Endothelial cell of umbilical vein (primary cell): ENCODE results near the gene GRIN2D. TPM values are rescaled to one million over a fixed set of nuclear protein-coding genes. Genes with fewer than 3 reads are reported as not detected.

Experiments used
- BruUV-seq: library from RNA; stranded (reverse); fragments of 400-500 nt; replicated peaks from 2 replicates; lab custom pipeline; 2021; lab: Mats Ljungman, UMichigan
- CTCF ChIA-PET: fragments of 300-600, 350-600 bp; sonication (Branson Sonifier 250); formaldehyde crosslinking; loops from one replicate; lab custom pipeline; 2021; ENCODE audit warnings: antibody characterized with exemption, inconsistent platforms; lab: Charles Lee
- POLR2A ChIA-PET: fragments of 300-600, 350-600 bp; sonication (Branson Sonifier 250); formaldehyde crosslinking; loops from one replicate; lab custom pipeline; 2021; ENCODE audit warnings: antibody characterized with exemption, inconsistent platforms; lab: Charles Lee
- DNase-seq: peaks from one replicate; pipeline ENCODE4 v3.0.0-alpha.2; 2011; ENCODE audit warnings: low read depth, low spot score
- FAIRE-seq: peaks from 2 replicates; lab custom pipeline; 2011; peaks lifted over from hg19 to GRCh38; lab: Jason Lieb, UNC
- H2AFZ ChIP-seq: 2 replicates; pipeline ENCODE4 v1.6.0; 2012; ENCODE audit warnings: low read depth, low read length, control low read depth, inconsistent platforms
- H3K27ac ChIP-seq: 2 replicates; pipeline ENCODE4 v1.5.1; 2011; ENCODE audit warnings: low read depth, mild to moderate bottlenecking, control low read depth, low read length, moderate library complexity; ENCODE audit not compliant: insufficient read depth
- H3K27me3 ChIP-seq, 2 experiments: 2 replicates each; pipeline versions ENCODE4 v1.6.0 to v1.6.1; 2011; ENCODE audit warnings: low read length in 2 of 2, mixed read lengths in 1 of 2; ENCODE audit not compliant: control insufficient read depth in 2 of 2, insufficient read depth in 2 of 2
- H3K36me3 ChIP-seq, 2 experiments: 2 replicates in 1 of 2; 3 replicates in 1 of 2; pipeline ENCODE4 v1.5.1; 2011; ENCODE audit warnings: low read length in 2 of 2, mild to moderate bottlenecking in 1 of 2, moderate library complexity in 1 of 2; ENCODE audit not compliant: control insufficient read depth in 2 of 2, insufficient read depth in 2 of 2; ENCODE audit errors: extremely low read depth in 1 of 2
- H3K4me1 ChIP-seq: 3 replicates; pipeline ENCODE4 v1.5.1; 2011; ENCODE audit warnings: mild to moderate bottlenecking, low read length; ENCODE audit not compliant: control insufficient read depth, insufficient read depth; ENCODE audit errors: extremely low read depth
- H3K4me2 ChIP-seq: 2 replicates; pipeline ENCODE4 v1.6.1; 2011; ENCODE audit warnings: low read length, control low read depth, mixed read lengths; ENCODE audit not compliant: insufficient read depth
- H3K4me3 ChIP-seq, 3 experiments: fragments of 200-600 bp in 1 of 3; sonication (generic), shearing (Covaris generic) in 1 of 3; replicated peaks in 1 of 3; 2 replicates each; pipeline ENCODE4 v1.5.1; 2011 to 2016; ENCODE audit warnings: control low read depth in 3 of 3, low read length in 3 of 3, mild to moderate bottlenecking in 2 of 3, inconsistent platforms in 1 of 3, low read depth in 1 of 3, moderate library complexity in 1 of 3; ENCODE audit not compliant: insufficient read depth in 1 of 3
- H3K79me2 ChIP-seq: 2 replicates; pipeline ENCODE4 v1.6.0; 2012; ENCODE audit warnings: low read length, inconsistent platforms; ENCODE audit not compliant: control insufficient read depth, insufficient read depth
- H3K9ac ChIP-seq: replicated peaks from 2 replicates; pipeline ENCODE3; 2011; ENCODE audit warnings: low read length, control low read depth; ENCODE audit not compliant: insufficient read depth; ENCODE audit errors: extremely low read depth
- H3K9me1 ChIP-seq: replicated peaks from 3 replicates; pipeline ENCODE4 v1.6.0; 2011; ENCODE audit warnings: mild to moderate bottlenecking, low read length; ENCODE audit not compliant: control insufficient read depth, insufficient read depth; ENCODE audit errors: extremely low read depth
- H3K9me3 ChIP-seq: replicated peaks from 2 replicates; pipeline ENCODE4 v1.5.1; 2012; ENCODE audit warnings: low read length, inconsistent platforms; ENCODE audit not compliant: control insufficient read depth, insufficient read depth
- H4K20me1 ChIP-seq: replicated peaks from 2 replicates; pipeline ENCODE3; 2011; ENCODE audit warnings: mild to moderate bottlenecking, low read length; ENCODE audit not compliant: control insufficient read depth, insufficient read depth; ENCODE audit errors: extremely low read depth
- EZH2 ChIP-seq: IDR thresholded peaks from 2 replicates; pipeline ENCODE4 v1.6.1; 2012; ENCODE audit warnings: borderline replicate concordance, low read depth, mild to moderate bottlenecking, moderate library complexity, low read length, inconsistent platforms; ENCODE audit not compliant: severe bottlenecking
- FOS ChIP-seq: IDR thresholded peaks from 2 replicates; pipeline ENCODE4 v1.6.1; 2011; ENCODE audit warnings: mild to moderate bottlenecking, low read length, moderate library complexity, borderline replicate concordance; ENCODE audit not compliant: insufficient read depth
- GATA2 ChIP-seq: IDR thresholded peaks from 2 replicates; pipeline ENCODE4 v1.7.0; 2011; ENCODE audit warnings: low read depth, mild to moderate bottlenecking, moderate library complexity, mixed read lengths, low read length; ENCODE audit not compliant: insufficient read length, insufficient read depth
- JUN ChIP-seq: IDR thresholded peaks from 2 replicates; pipeline ENCODE4 v1.6.1; 2011; ENCODE audit warnings: borderline replicate concordance, low read depth; ENCODE audit not compliant: insufficient read length, insufficient read depth
- MYC ChIP-seq: IDR thresholded peaks from one replicate; pipeline ENCODE4 v1.6.1; 2011; ENCODE audit warnings: mild to moderate bottlenecking, low read depth, low read length
- POLR2A ChIP-seq: IDR thresholded peaks from 2 replicates; pipeline ENCODE4 v1.6.1; 2012; ENCODE audit warnings: low read depth, mild to moderate bottlenecking, control low read depth, low read length
- POLR2AphosphoS5 ChIP-seq: IDR thresholded peaks from 2 replicates; pipeline ENCODE4 v1.6.1; 2012; ENCODE audit warnings: low read depth, mild to moderate bottlenecking, control low read depth, low read length, moderate library complexity; ENCODE audit not compliant: insufficient read depth
- dilution Hi-C: fragments of 300-500 bp; cut with MboI; formaldehyde crosslinking; loops from one replicate; pipeline ENCODE4 v1.15.0; 2019; ENCODE audit warnings: low sequenced_read_pairs; ENCODE audit not compliant: extremely low pct_ligation_motif_present
- intact Hi-C: fragments of 100-400 bp; cut with micrococcal nuclease; formaldehyde crosslinking; loops from one replicate; pipeline ENCODE4 v1.10.0; 2022
- polyA plus RNA-seq, 4 experiments: library from polyadenylated mRNA; depleted of rRNA in 3 of 4; stranded (reverse) in 3 of 4; unstranded in 1 of 4; fragments of >200 nt; gene quantifications; 2 replicates each; pipeline versions ENCODE4 v1.2.1 to v1.2.3, GENCODE V29; 2011 to 2012; ENCODE audit warnings: missing spikeins in 1 of 4
- total RNA-seq: library from RNA; stranded (reverse); gene quantifications from 2 replicates; pipeline ENCODE4 v1.2.3, GENCODE V29; 2021
- TF ChIP-seq, protein P1 (sequence below), 2 donors: IDR thresholded peaks; 1 replicate in 1 of 2; 2 replicates in 1 of 2; pipeline ENCODE4 v1.5.1; 2011; ENCODE audit warnings: low read length in 2 of 2, mild to moderate bottlenecking in 2 of 2, moderate library complexity in 2 of 2, control low read depth in 1 of 2, inconsistent platforms in 1 of 2, low read depth in 1 of 2; ENCODE audit not compliant: insufficient read depth in 1 of 2; ENCODE audit errors: extremely low read depth in 1 of 2
- TF ChIP-seq, protein P2 (sequence below): IDR thresholded peaks from 2 replicates; pipeline ENCODE4 v1.6.1; 2011; ENCODE audit not compliant: insufficient read depth, insufficient read length

The GRIN2D gene
- total and polyA plus RNA-seq, 2 donors (not counting 3 experiments of a cell fraction or from before 2014, with no cell fraction given) = 0.59 to 2.1 TPM

DNA sequence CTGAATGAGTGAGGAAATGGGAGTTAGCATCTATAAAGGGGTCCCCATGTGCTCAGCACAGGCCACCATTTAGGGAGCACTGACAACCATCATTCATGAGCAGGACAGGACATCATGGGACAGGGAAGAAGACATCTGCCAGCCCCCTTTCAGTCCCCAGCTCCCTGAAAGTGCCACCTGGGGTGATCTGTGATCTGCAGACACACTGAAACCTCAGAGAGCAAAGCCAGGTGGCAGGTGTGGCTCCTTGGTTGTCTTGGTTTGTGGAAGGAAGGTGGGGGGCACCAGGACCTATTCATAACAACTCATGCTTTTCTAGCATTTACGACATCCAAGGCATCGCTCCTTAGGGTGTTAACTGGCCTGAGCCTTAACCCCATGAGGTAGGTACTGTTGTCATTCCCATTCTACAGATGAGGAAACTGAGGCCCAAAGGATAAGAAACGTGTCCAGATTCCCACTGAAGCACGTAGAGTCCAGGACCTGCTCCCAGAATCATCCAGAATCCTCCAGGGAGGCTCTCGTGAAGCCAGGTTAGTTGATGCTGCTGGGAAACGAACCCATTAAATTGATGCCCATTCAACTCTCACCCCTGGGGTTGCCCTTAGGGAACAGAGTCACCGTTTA is 7.9 kb upstream of the GRIN2D start:
- no TSS peak for BruUV-seq
- TF ChIP-seq MYC = no peak
- no peak for TF ChIP-seq JUN
- TF ChIP-seq, protein P1, sequence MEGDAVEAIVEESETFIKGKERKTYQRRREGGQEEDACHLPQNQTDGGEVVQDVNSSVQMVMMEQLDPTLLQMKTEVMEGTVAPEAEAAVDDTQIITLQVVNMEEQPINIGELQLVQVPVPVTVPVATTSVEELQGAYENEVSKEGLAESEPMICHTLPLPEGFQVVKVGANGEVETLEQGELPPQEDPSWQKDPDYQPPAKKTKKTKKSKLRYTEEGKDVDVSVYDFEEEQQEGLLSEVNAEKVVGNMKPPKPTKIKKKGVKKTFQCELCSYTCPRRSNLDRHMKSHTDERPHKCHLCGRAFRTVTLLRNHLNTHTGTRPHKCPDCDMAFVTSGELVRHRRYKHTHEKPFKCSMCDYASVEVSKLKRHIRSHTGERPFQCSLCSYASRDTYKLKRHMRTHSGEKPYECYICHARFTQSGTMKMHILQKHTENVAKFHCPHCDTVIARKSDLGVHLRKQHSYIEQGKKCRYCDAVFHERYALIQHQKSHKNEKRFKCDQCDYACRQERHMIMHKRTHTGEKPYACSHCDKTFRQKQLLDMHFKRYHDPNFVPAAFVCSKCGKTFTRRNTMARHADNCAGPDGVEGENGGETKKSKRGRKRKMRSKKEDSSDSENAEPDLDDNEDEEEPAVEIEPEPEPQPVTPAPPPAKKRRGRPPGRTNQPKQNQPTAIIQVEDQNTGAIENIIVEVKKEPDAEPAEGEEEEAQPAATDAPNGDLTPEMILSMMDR (IDR thresholded peaks at IDR 0.05; ENCODE audit: extremely low read depth in 1 of 2, insufficient read depth in 1 of 2, low read depth in 1 of 2, low read length in 2 of 2) = no peak
- TF ChIP-seq GATA2 = no peak
- TF ChIP-seq FOS = no peak
- no peak for TF ChIP-seq POLR2AphosphoS5
- no peak for TF ChIP-seq EZH2
- TF ChIP-seq POLR2A = no peak
- TF ChIP-seq, protein P2, sequence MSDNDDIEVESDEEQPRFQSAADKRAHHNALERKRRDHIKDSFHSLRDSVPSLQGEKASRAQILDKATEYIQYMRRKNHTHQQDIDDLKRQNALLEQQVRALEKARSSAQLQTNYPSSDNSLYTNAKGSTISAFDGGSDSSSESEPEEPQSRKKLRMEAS = no peak
- Histone ChIP-seq H2AFZ (no peak overlapping the region), H3K9ac (no peak overlapping the region), H3K36me3 (peaks cover 32 to 48% of the 10 kb centered on the region in 2 experiments), H3K79me2 (peaks cover 13% of the 10 kb centered on the region), H3K9me3 (no peaks in the 10 kb centered on the region), H3K4me1 (peaks cover 3% of the 10 kb centered on the region), H3K27ac (no peak overlapping the region), H4K20me1 (no peaks in the 10 kb centered on the region), H3K27me3 (no peaks in the 10 kb centered on the region), H3K4me2 (no peak overlapping the region), H3K4me3 (no peak overlapping the region), H3K9me1 (no peaks in the 10 kb centered on the region)
- CTCF ChIA-PET = no interaction called here
- dilution Hi-C loops = no loop called here
- FAIRE-seq (no peak), DNase-seq (no peak)
- POLR2A ChIA-PET = no interaction called here
- intact Hi-C loops = no loop called here
